GM12892 (cell line): ENCODE results near the gene BMPR1A.
"Not testable (repeated sequence)": the region's sequence is repeated elsewhere in the genome, so short reads cannot be mapped to it uniquely, and the experiment has no call there.

ENCODE experiments used
- DNase-seq: peaks from one replicate; pipeline ENCODE4 v3.0.0; 2011; ENCODE audit not compliant: insufficient read length
- FAIRE-seq: peaks from 2 replicates; lab custom pipeline; 2011; peaks lifted over from hg19 to GRCh38; lab: Jason Lieb, UNC
- POLR2A ChIP-seq: IDR thresholded peaks from 2 replicates; pipeline ENCODE4 v1.6.1; 2011; ENCODE audit warnings: low read depth, low read length, control low read depth
- POLR2AphosphoS5 ChIP-seq: IDR thresholded peaks from 2 replicates; pipeline ENCODE4 v1.6.1; 2011; ENCODE audit warnings: low read depth, low read length, control low read depth
- TAF1 ChIP-seq: IDR thresholded peaks from 2 replicates; pipeline ENCODE4 v1.6.1; 2011; ENCODE audit warnings: low read depth, mild to moderate bottlenecking, control low read depth, low read length, borderline replicate concordance

BMPR1A gene

GRCh38 chr10:86848747-86849146 lies 92.3 kb downstream of the BMPR1A start:
- no peak for TF ChIP-seq TAF1
- TF ChIP-seq POLR2AphosphoS5: no peak
- TF ChIP-seq POLR2A: no peak
- no peak for FAIRE-seq
- no peak for DNase-seq

- TF ChIP-seq TAF1: no peak
- no peak for TF ChIP-seq POLR2A
- no peak for TF ChIP-seq POLR2AphosphoS5
- DNase-seq (no peak), FAIRE-seq (peak; percentile 73)
Measured at GRCh38 chr10:86849181-86849894, 92.9 kb downstream of the BMPR1A start.

GRCh38 chr10:86850481-86850880 lies 94.1 kb downstream of the BMPR1A start:
- DNase-seq (no peak), FAIRE-seq (no peak)
- TF ChIP-seq POLR2A (no peak), TAF1 (no peak), POLR2AphosphoS5 (no peak)

- DNase-seq: no peak
- TF ChIP-seq TAF1 (no peak), POLR2A (no peak), POLR2AphosphoS5 (no peak)
- FAIRE-seq: no peak
Measured at GRCh38 chr10:86851328-86852207, 95.1 kb downstream of the BMPR1A start.

GRCh38 chr10:86853582-86853981 lies 97.2 kb downstream of the BMPR1A start:
- not testable (repeated sequence) for FAIRE-seq

GRCh38 chr10:86855513-86855912 lies 99.1 kb downstream of the BMPR1A start:
- TF ChIP-seq TAF1: no peak
- TF ChIP-seq POLR2A: no peak
- TF ChIP-seq POLR2AphosphoS5: no peak
- DNase-seq: no peak
- FAIRE-seq: no peak

More at GRCh38 chr10:86853582-86853981, 97.2 kb downstream of the BMPR1A start:
- DNase-seq: not testable (repeated sequence)

- FAIRE-seq (no peak), DNase-seq (no peak)
- TF ChIP-seq TAF1 (no peak), POLR2A (no peak), POLR2AphosphoS5 (no peak)
Measured at GRCh38 chr10:86856156-86856555, 99.7 kb downstream of the BMPR1A start.

- FAIRE-seq (no peak), DNase-seq (no peak)
- TF ChIP-seq POLR2A (no peak), TAF1 (no peak), POLR2AphosphoS5 (no peak)
Measured at GRCh38 chr10:86857128-86857721, 100.8 kb downstream of the BMPR1A start.

- FAIRE-seq (no peak), DNase-seq (no peak)
- no peak for TF ChIP-seq POLR2AphosphoS5
- no peak for TF ChIP-seq TAF1
- TF ChIP-seq POLR2A: no peak
Measured at GRCh38 chr10:86858011-86858410, 101.6 kb downstream of the BMPR1A start.

- DNase-seq (no peak), FAIRE-seq (no peak)
- TF ChIP-seq TAF1: no peak
Measured at GRCh38 chr10:86861351-86861750, 104.9 kb downstream of the BMPR1A start.

- TF ChIP-seq TAF1: no peak
- no peak for TF ChIP-seq POLR2AphosphoS5
- no peak for TF ChIP-seq POLR2A
- DNase-seq (no peak), FAIRE-seq (no peak)
Measured at GRCh38 chr10:86862373-86862772, 106.0 kb downstream of the BMPR1A start.
